Stimulated activated CD8-positive, alpha-beta memory T cell treated with anti-CD3 and anti-CD28 coated beads, Interleukin-2, amount 100 ng/mL, for 48 hours (primary cell): ENCODE data around the gene RUNDC3A.

Source experiments
- DNase-seq, 2 donors: peaks; one replicate each; pipeline ENCODE4 v3.0.0-alpha.2; 2020; ENCODE audit warnings: low read depth in 2 of 2

RUNDC3A gene

DNA sequence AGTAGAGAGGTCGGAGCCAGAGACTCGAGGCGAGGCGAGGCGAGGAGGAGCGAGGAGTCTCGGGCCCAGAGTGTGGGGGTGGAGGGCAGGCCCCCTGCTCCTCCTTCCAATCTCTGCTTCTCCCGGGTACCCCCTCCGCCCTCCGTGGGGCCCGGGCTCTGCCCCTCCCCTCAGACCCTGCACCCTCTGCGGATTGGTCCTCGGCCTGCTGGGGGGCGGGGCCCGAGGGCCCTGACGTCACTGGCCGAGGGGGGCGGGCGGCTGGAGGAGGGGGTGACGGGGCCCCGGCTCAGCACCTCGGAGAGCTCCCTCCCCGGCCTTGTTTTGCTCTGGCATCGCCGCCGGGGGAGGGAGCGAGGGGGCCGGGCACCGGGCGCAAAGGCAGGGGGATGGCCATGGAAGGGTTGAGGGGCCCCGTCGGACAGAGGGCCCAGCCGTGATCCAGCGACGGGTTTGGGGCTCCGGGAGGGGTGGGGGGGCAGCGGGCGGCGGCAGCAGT lies at the start of gene RUNDC3A:
TSS of gene RUNDC3A (plus strand) at position 282 of the 499 bp plus-strand sequence. CDS start 232 bp downstream, outside the sequence.
- DNase-seq, result peak; percentile 74 to 84

DNA sequence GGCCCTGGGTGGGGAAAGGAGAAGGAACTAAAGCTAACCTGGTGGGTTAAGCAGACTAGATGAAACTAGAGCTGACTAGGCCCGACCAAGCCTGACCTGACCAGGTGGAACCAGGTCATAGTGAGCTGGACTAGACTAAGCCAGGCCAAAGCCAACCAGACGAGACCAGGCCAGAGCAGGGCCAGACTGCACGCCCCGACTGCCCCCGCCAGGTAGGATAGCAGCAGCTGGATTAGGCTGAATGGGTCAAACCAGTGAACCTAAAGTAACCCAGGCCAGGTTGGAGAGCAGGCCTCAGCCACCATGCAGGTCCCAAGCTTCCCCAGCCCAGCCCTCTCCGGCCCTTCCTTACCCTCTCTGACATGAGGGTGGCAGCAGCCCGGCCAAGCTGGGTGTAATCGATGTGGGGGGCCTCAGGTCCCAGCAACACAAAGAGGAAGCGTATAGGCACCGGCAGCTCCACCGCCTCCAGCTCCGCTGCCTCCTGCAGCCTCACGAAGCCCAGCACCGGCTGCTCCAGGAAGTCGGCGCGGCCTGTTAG lies 49.5 kb upstream of the RUNDC3A start:
- no peak for DNase-seq

DNA sequence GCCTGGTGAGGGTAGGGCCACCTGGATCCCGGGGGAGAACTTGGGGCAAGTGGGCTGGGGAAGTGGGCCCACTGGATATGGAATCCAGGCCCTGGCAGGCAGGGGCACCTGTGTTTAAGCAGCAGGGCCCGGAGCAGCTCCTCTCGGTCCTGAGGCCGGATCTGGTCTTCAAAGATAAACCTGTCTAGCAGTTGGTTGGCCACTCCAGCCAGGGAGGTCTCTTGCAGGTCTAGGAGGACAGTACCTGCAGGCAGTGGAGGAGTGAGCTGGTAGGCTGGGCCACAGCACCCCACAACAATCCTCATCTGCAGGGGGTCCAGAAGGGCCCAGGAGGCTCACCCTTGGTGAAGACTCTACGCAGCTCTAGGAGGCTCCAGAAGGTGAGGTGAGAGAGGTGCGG lies 48.1 kb upstream of the RUNDC3A start:
- DNase-seq, result no peak

GRCh38 chr17:44262654-44263225 lies 45.7 kb upstream of the RUNDC3A start:
- DNase-seq, result no peak

DNA sequence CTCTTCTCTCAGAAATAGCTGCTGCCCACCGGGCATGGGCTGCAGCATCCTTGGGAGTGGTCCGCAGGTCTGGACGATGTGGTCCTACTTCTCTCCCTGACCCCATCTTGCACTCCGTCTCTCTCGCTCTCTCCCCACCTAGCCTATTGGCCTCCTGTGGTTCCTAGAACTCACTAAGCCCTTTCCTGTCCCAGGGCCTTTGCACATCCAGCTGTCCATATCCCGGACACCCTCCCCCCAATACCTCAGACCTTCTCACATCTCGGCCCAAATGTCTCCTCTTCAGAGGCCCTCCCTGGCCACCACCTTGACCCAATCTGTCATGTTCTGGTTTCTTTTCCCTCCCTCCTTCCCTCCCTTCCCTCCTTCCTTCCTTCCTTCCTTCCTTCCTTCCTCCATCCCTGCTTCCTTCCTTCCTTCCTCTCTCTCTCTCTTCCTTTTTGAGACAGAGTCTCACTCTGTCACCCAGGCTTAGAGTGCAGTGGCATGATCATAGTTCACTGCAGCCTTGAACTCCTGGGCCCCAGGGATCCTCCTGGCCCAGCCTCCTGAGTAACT lies 45.0 kb upstream of the RUNDC3A start:
- no peak for DNase-seq

- no peak for DNase-seq
Observed at GRCh38 chr17:44266402-44267164, 41.8 kb upstream of the RUNDC3A start.

DNA sequence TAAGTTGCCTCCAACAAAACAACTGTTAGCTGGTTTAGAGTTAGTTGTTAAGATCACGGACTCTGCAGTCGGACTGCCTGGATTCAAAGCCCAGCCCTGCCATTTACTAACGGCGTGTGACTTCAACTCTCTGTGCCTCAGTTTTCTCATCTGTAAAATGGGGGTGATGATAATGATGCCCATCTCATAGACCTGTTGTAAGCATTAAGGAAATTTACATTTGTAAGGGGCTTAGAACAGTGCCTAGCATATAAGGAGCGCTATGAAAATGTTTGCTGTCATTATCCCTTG lies 41.3 kb upstream of the RUNDC3A start:
- DNase-seq, result no peak

GRCh38 chr17:44267818-44268490 lies 40.4 kb upstream of the RUNDC3A start, which contains the start of gene SLC4A1:
SLC4A1 (minus strand) TSS chr17:44268135; CDS start chr17:44262866, 5,269 bp downstream.
- DNase-seq, result no peak

DNA sequence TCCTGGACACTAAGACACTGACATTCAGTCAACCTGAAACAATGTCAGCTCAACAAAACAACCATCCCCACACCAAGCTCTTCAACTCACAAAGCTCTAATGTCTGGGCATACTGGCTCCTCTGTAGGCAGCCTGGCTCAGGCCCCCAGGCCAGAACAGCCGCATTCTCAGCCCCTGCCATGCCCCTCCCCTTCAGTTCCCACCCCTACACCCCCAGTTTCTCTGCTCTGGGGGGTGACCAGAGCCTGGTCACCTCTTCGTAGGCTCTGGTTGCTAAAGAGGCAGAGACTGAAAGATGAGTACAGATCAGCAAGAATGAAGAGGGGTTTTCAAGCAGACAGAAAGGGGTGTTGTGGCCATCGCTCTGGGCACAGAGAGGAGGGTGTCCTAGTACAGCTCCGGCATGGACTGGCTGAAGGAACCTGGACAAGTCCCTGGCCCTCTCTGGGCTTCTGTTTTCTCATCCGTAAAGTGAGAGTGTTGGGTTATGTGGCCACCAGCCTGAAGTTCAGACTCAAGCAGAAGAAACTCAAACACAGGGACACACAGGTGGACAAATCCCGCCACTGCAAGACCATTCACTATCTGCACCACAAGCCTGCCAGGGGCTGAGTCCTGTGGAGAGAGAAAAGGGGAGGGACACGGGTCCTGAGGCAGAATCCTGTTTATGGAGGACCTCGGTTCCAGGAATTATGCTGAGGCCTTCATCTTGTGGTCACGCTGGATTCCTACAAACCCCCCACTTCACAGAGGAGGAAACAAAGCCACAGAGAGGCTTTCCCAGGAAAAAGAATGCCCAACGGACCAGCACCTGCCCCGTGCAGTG lies 39.5 kb upstream of the RUNDC3A start:
- no peak for DNase-seq

DNA sequence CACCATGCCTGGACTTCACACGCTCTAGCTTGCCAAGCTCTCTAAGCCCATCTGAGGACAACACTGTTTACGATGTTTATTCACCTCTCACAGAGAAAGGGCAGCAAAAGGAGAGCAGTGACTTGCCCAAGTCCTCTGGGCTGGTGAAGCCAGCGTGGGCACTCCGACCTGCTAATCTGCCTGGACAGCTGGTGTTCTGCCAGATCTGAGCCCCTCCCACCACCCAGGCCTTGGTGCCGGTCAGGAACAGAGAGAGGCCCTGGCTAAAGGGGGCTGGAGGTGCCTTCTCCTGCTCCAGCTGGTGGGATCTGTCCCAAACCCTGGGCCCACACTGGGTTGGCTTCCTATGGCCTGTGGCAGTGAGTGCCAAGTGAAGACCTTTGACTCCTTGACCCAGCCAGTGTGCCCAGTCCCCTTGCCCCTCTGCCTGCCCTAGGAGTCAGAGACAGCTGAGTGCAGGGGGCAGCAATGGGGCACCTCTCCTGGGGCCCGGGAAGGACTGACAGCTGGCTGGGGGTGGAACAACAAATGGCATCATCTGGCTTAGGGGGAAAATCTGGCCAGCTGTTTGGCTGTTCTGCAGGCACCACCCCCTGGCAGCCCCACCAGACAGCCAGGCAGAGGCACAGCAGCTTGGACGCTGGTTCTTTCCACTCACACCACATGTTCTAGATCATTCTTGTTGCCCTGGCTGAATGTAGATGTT lies 38.7 kb upstream of the RUNDC3A start:
- no peak for DNase-seq

- no peak for DNase-seq
Observed at GRCh38 chr17:44272321-44272951, 36.0 kb upstream of the RUNDC3A start.

- DNase-seq, result no peak
Observed at GRCh38 chr17:44272954-44273353, 35.4 kb upstream of the RUNDC3A start.

DNA sequence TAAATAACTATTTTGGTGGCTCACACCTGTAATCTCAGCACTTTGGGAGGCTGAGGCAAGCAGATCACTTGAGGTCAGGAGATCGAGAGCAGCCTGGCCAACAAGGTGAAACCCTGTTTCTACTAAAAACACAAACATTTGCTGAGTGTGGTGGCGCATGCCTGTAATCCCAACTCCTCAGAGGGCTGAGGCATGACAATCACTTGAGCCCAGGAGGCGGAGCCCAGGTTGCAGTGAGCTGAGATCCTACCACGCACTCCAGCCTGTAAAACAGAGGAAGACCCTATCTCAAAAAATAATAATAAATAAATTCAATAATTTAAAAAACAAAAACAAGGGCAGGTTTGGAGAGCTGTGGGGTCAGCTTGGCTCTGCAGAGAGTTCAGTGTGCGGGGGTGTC lies 34.8 kb upstream of the RUNDC3A start:
- DNase-seq, result no peak

GRCh38 chr17:44277976-44278375 lies 30.4 kb upstream of the RUNDC3A start:
- no peak for DNase-seq

- DNase-seq, result no peak
Observed at GRCh38 chr17:44279346-44279665, 29.1 kb upstream of the RUNDC3A start.

- DNase-seq, result peak; percentile 4 to 8
Observed at GRCh38 chr17:44279666-44280391, 28.6 kb upstream of the RUNDC3A start.

DNA sequence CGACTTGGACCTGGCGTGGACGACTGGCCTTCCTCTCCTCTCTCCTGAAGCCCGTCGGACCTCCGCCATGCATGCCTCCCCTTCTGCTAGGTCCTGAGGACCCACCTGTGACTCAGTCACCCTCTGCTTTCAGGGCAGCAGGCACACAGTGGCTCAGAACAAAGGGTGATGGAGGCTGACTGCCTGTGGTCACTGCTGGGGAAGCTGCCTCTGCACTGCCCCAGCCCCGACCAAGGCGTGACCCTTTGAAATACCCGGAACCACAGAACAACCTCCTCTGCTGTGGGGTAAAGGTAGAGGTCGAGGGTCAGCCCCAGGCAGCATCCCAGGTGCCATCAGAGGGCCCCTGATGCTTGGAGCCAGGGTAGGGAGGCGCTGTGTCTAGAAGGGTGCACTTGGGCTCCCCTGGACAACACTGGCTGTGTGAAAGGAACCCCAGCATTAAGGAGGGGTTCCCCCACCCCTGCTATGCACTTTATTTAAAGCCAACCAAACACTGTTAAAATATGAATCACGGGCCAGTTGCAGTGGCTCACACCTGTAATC lies 27.9 kb upstream of the RUNDC3A start:
- no peak for DNase-seq

- DNase-seq, result no peak
Observed at GRCh38 chr17:44281570-44281969, 26.8 kb upstream of the RUNDC3A start.

DNA sequence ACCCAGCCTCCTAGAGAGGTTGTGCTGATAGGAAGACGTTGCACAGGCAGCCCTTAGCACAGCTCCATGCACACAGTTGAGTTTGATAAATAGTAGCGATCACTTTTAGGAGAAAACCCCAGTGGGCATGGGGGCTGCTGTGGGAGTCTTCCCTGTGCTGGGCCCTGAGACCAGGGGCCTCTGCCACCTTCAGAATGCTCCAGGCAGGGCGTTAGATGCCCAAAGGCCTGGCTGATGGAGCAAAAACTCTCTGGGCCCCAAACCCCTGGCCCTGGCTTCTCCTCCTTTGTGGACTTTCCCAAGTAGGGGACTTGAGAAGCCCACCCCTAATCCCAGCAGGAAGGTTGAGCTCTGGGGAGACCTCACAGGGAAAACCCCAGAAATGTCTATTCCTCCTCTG lies 26.1 kb upstream of the RUNDC3A start:
- no peak for DNase-seq
